C4-2B (cell line): ENCODE data around the gene CD300LG.

Experiments
- ZFX ChIP-seq: fragments of 450-650 bp; IDR thresholded peaks from 2 replicates; pipeline ENCODE4 v1.6.1; 2017
- TF ChIP-seq, protein P1 (sequence below): fragments of 450-650 bp; conservative IDR thresholded peaks from 2 replicates; pipeline ENCODE4 v1.5.1; 2017; ENCODE audit warnings: mild to moderate bottlenecking

DNA sequence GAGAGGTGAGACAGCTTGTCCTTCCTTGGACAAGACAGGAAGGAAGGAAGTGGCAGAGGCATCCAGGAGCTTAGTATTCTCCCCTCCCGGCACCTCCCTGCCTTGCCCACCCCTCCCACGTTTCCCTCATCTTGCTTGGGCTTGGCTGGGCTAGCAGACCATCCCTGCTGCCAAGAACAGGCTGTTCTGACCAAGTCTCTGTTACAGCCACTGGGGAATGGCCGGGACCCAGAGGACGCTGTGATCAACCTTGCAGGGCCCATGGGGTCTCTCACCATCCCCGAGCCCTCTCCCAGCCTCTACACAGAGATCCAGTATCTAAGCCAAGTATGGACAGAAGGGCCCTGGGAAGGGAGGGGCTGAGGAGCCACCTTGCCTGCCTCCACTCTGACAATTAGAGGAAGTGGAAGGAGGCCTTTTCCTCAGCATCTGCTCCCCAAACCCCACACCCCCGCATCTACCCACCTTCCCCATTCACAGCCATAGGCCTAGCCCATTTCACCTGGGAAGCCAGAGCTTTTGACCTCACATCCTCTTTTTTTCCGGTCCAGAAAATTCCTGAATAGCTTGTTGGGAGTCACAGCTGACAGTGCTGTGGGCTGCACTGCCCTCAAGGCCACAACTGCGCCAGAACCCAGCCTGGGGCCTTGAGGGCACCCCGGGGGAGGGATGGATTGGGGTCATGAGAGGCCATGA, 14.1 kb downstream of the CD300LG start:
- TF ChIP-seq, protein P1, sequence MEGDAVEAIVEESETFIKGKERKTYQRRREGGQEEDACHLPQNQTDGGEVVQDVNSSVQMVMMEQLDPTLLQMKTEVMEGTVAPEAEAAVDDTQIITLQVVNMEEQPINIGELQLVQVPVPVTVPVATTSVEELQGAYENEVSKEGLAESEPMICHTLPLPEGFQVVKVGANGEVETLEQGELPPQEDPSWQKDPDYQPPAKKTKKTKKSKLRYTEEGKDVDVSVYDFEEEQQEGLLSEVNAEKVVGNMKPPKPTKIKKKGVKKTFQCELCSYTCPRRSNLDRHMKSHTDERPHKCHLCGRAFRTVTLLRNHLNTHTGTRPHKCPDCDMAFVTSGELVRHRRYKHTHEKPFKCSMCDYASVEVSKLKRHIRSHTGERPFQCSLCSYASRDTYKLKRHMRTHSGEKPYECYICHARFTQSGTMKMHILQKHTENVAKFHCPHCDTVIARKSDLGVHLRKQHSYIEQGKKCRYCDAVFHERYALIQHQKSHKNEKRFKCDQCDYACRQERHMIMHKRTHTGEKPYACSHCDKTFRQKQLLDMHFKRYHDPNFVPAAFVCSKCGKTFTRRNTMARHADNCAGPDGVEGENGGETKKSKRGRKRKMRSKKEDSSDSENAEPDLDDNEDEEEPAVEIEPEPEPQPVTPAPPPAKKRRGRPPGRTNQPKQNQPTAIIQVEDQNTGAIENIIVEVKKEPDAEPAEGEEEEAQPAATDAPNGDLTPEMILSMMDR, result no peak
- no peak for TF ChIP-seq ZFX
